Stimulated activated CD4-positive, alpha-beta T cell treated with anti-CD3 and anti-CD28 coated beads, Interleukin-12 subunit alpha, Interleukin-12 subunit beta, amount 100 ng/mL, for 48 hours (primary cell): ENCODE data around the gene SPATA19.

ENCODE experiments used
- DNase-seq, 3 donors: peaks; one replicate each; pipeline ENCODE4 v3.0.0-alpha.2; 2020; ENCODE audit warnings: low read depth in 2 of 3, low spot score in 1 of 3

SPATA19 gene

DNA sequence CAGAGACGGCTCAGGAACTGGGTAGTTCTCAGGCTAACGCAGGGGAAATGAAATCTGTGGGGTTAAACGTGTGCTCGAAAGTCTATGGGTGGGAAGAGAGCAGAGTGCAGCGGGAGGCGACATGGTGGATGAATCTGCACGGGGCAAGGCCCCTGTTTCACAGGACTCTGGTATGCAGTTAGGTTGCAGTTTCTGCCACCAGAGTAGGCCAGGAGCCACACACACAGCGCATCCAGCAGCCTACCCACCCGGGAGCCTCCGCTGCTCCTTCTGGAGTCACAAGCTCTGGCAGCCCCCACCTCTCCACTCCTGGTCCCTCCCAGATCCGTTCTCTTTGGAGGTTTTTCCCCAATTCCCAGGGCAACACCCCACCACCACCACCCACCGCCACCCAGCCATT lies 27.0 kb downstream of the SPATA19 start:
- DNase-seq = no peak

- DNase-seq = no peak
These were observed 27.9 kb downstream of the SPATA19 start for GRCh38 chr11:133817449-133817848.

- DNase-seq = no peak
These were observed 29.0 kb downstream of the SPATA19 start for GRCh38 chr11:133816146-133816870.

DNA sequence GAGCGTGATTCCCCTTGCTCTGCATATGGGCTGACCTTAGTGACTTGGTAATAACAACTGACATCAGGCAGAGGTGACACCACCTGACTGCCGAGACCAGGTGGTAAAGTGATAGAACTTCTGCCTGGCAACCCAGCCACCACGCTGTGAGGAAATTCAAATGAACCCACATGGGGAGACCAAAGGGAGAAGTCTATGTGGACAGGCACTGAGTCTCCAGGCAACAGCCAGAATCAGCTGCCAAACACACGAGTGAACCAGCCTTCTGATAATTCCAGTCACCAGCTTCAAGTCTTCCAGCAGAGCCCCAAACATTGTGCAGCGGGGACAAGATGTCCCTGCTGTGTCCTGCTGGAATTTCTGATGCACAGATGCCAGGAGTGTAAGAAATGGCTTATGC lies 29.7 kb downstream of the SPATA19 start:
- DNase-seq = no peak

DNA sequence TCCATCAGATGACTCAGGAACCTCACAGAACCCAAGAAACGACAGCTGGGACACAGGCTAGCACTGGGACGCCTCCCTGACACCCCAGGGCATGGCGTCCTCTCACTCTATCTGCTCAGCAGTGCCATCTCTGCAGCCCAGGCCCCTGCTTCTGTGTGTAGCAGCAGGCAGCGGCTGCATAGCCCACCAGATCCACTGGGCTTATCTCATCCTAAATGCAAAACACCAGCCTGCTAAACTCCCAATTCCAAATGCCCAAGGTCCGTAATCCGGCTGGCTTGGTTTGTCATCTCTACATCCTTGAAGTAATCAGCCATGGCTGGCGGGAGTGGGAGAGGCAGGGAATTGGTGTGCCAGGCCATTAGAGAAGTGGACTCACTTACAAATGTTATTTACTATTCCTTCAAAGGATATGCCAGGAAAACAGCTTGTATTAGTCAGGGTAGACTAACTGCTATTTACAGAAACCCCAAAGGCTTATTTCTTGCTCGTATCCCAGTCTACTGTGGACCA lies 30.7 kb downstream of the SPATA19 start:
- no peak for DNase-seq

DNA sequence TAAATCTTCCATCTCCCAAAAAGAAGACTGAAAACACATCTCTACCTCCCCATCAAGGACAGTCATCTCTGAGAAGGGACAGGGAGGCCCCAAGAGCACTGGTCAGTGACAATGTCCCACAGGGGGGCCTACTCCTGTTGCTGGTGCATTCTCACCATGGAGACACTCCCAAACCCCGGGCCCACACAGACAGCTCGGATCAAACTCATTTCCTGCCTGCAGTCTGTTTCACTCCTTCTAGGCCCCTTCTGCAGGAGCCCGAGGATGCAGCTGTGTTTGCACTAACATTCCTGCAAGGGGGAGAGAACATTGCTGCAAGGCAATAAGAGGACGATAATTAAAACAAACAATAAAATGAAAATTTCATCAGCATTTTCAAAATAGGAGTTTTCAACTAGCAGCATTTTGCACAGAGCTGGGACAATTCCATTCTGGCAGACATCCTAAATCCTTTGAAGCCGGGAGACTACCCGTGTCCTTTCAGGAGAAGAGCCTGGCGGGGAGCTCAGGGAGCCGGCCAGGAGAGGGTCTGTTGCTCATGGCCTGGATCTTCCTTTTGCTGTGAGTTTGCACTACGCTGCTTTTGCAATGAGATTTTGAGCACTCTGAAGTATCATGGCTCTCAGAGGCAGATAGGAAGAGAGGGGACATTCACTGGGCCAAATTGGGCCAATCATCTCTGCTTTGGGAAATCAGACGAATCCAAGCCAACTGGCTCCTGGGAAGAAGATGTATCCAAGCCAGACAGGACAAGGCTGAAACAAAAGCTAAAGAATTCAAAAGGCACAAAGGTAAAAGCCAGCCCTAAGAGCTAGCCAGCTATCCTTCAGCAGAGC lies 33.2 kb downstream of the SPATA19 start:
- DNase-seq = no peak

GRCh38 chr11:133810766-133811165 lies 34.5 kb downstream of the SPATA19 start:
- DNase-seq = no peak

GRCh38 chr11:133809569-133810491 lies 35.5 kb downstream of the SPATA19 start:
- no peak for DNase-seq

GRCh38 chr11:133808393-133809140 lies 36.7 kb downstream of the SPATA19 start:
- DNase-seq = no peak

- no peak for DNase-seq
These were observed 42.3 kb downstream of the SPATA19 start for GRCh38 chr11:133803026-133803425.

DNA sequence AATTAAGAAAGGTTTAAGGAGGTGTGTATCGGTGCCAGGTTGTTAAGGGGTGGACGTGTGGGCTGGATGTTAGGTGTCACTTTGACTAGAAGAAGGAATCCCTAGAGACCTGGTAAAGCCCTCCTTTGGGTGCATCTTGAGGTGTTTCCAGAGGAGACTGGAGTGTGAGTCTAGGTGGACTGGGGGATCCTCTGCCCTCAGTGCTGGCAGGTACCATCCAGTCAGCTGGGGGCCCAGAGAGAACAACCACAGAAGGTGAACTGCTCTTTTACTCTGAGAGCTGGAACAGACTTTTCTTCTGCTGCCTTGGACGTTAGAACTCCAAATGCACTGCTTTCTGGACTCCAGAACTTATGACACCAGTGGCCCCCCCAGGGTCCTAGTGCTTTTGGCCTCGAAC lies 44.0 kb downstream of the SPATA19 start:
- DNase-seq = no peak

DNA sequence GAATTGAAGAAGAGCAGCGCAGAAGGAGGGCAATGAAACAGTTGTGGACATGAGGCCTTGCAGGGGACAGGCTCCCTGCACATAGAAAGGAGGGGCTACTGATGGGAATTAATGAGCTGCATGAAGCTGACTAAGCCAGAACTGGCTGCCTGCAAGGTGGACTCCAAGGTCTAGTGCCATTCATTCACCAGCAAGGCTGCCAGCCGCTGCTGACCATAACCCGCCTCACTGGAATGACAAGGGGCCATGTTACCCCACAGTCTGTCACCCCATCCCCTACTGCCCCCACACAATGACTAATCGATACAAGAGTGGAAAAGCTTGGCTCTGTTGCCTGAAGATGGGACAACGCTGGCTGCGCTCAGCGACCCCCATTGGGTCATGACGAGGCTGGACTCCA lies 44.6 kb downstream of the SPATA19 start:
- no peak for DNase-seq

DNA sequence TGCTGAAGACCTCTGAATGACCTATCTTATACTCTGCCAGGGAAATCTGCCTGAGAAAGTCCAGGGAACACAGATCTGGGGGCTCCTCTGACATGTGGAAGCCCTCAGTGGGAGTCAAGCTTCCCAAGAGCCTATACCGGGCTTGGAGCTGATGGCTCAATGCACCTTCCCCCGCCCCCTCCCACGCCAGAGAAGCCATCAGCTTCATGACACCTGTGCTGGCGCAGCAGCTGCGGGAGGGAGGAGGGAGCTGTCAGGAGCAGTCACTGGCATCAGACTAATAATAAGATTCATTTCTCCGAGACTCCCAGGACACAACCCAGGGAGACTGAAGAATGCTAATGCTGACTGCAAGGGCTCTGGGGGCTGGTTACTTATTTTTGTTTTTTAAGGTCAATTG lies 47.8 kb downstream of the SPATA19 start:
- DNase-seq = no peak

DNA sequence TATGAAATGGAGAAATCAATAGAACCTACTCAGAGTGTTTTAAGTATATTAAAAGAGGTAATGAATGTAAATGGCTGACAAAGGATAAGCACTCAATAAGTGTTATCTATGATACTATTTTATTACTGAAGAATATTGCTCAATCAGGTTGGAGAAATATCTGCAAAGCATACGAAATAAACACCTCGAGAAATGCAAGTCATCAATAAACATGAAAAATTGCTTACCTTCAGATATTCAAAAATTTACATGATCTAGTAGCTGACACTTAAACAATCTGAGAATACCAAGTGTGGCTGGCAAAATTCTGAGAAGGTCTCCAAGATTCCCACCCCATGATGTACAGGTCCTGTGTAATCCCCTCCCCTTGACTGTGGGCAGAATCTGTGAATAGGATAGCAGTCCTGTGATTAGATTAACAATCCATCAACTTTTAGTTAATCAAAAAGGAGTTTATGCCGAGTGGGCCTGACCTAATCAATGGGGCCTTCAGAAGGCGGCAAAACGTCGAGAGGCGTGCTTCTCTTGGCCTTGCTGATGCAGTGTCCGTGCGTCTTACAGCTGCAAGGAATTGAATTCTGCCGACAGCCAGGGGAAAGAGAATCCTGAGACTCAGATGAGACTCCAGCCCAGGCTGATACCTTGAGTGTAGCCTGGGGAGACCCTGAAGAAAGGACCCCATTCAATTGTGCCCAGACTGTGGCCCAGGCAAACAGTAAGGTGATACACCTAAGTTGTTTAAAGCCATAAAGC lies 49.1 kb downstream of the SPATA19 start:
- DNase-seq = no peak

GRCh38 chr11:133795088-133795487 lies 50.2 kb downstream of the SPATA19 start:
- no peak for DNase-seq

DNA sequence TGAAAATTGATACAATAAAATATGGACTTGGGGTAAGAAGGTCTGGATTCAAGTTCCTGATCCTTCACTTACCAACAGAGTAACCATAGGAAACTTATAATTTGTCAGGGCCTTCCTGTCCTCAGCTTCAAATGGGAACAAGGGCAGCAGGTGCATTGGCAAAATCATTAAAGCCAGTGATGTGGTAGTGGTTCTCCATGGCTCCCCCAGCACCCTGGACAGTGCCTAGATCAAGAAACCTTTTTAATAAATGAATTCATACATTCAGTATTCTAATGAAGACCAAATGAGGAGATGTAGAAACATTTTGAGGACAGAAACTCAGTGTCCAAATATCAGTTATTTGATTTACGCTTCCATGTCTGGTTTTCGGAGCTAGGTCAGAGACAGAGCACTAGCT lies 51.1 kb downstream of the SPATA19 start:
- DNase-seq = no peak

GRCh38 chr11:133793271-133794035 lies 51.9 kb downstream of the SPATA19 start:
- no peak for DNase-seq

DNA sequence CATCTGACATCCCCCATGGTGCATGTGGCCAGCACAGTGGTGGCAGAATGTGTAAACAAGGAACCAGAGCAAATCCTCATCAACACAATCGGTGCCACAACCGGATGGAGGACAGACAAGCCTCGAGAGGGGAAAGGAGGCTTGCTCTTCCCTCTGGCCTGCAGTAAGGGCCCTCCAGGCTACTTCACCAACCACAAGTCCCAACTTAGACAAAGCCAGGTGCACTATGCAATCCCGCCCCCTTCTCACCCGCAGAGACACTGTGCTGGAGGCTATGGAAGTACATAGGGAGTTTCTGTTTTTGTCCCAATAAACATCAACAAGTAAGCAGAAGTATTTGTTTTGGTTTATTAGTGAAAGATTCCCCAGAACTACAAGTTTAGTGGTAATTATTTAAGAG lies 54.3 kb downstream of the SPATA19 start:
- no peak for DNase-seq
